Measurements from ENCODE around the gene RAPGEF2.
"Not testable (repeated sequence)": the region's sequence is repeated elsewhere in the genome, so short reads cannot be mapped to it uniquely, and the experiment has no call there.

The RAPGEF2 gene

GRCh38 chr4:159280442-159281172 lies 177.7 kb downstream of the RAPGEF2 start:
- DNase-seq (ENCODE audit: low spot score) = no peak

- no peak for DNase-seq (ENCODE audit: low spot score)
Measured at GRCh38 chr4:159281771-159282170, 178.9 kb downstream of the RAPGEF2 start.

GRCh38 chr4:159282329-159282728 lies 179.4 kb downstream of the RAPGEF2 start:
- no peak for DNase-seq (ENCODE audit: low spot score)

DNA sequence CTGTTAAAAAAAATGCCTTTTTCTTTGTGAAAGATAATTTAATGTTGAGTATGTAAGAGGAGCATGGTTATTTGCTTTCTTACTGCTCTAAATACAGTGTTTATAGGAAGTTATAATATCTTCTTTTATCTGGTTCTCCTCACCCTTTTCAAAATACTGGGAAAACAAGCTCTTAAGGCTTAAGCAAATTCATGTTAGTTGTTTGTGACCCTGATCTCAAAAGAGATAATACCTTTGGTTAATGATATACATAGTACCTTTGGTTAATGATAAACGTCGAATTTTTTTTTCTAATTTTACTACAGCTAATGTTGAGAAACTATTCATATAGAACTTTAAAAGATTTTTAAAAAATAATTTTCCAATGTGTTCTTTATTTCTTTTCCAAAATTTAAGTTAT lies 180.1 kb downstream of the RAPGEF2 start:
- DNase-seq (ENCODE audit: low spot score) = no peak

GRCh38 chr4:159283696-159284095 lies 180.8 kb downstream of the RAPGEF2 start:
- DNase-seq (ENCODE audit: low spot score) = peak; percentile 50

GRCh38 chr4:159284113-159284512 lies 181.2 kb downstream of the RAPGEF2 start:
- no peak for DNase-seq (ENCODE audit: low spot score)

DNA sequence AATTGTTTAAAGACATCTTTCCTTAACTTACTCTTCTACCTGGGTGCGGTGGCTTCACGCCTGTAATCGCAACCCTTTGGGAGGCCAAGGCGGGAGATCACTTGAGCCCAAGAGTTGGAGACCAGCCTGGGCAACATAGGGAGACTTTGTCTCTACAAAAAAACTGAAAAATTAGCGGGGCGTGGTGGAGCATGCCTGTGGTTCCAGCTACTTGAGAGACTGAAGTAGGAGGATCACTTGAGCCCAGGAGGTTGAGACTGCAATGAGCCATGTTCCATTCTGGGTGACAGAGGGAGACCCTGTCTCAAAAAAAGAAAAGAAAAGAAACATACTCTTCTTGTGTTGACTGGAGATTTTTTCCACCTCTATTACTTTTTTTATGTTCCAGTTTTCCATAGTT lies 181.9 kb downstream of the RAPGEF2 start:
- DNase-seq (ENCODE audit: low spot score) = no peak

GRCh38 chr4:159287767-159288166 lies 184.9 kb downstream of the RAPGEF2 start:
- no peak for DNase-seq (ENCODE audit: low spot score)

GRCh38 chr4:159289682-159290081 lies 186.8 kb downstream of the RAPGEF2 start:
- DNase-seq (ENCODE audit: low spot score) = no peak

DNA sequence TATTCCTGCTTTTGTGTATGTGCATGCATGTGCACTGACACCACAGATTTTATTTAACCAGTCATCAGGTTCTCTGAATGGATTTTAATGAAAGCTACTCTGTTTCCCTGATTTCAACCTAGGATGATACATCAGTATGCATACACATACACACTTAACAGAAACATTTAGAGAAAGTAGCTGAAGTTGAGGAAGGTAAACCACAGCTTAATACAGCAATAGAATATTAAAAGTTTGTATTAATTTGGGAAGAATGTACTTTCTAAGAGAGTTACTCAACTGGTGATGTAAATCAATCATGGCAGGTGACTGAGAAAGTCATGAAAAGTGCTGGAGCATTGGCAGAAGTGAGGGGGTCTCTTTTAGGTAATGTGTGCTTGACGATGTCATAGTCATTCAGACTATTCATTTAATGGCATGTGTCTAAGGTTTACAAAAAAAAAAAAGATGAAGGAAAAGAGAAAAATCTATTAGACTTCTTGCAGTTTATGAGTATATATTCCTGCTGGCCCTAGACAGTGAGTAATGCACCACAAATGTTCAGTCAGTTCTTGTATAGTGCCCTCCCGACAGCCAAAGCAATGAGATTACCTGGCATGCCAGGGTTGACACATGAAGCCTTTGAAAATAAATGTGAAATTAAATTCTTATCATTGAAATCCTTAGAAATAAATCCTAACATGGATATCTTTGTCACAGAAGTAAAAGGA lies 187.6 kb downstream of the RAPGEF2 start:
- DNase-seq (ENCODE audit: low spot score) = no peak

DNA sequence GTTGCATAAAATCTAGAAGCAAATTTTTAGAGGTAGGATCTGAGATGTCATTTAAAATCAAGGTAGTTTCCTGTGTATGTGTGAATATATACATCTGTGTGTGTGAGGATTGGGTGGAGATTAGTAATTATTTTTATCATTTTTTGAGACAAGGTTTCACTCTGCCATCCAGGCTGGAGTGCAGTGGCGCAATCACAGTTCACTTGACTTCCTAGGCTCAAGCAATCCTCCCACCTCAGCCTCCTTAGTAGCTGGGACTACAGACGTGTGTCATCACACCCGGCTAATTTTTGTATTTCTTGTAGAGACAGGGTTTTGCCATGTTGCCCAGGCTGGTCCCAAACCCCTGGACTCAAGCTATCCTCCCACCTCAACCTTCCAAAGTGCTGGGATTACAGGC lies 188.3 kb downstream of the RAPGEF2 start:
- no peak for DNase-seq (ENCODE audit: low spot score)

DNA sequence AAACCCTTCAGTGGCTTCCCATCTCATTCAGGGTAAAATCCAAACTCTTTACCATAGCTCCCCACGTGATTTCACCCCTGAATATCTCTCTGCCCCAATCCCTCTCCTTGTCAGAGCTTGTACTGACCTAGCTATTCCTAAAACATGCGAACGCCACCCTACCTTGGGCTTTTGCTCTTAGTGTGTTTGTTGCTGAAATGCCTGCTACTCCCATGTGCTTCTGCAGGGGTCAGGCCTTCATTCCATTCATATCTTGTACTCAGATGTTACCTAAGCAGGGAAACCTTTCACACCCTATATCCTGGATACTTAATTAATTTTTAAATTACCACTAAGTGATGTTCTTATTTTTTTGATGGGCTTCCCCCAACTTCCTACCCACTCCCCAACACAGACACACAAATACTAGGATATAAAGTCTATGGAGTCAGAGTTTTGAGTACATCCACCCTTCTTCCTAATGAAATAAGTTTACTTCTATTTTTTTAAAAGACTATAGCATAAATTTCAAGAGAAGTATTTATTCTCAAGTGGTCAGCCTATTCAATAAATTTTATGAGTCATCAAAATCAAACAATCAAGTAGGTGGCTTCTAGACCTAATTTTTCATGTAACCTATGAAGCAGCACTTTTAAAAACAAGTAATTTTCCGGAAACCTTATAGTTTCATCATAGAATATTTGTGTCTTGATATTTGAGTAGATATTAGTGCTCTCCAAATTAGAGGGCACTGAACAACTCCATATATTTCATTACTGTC lies 189.4 kb downstream of the RAPGEF2 start:
- no peak for DNase-seq (ENCODE audit: low spot score)

DNA sequence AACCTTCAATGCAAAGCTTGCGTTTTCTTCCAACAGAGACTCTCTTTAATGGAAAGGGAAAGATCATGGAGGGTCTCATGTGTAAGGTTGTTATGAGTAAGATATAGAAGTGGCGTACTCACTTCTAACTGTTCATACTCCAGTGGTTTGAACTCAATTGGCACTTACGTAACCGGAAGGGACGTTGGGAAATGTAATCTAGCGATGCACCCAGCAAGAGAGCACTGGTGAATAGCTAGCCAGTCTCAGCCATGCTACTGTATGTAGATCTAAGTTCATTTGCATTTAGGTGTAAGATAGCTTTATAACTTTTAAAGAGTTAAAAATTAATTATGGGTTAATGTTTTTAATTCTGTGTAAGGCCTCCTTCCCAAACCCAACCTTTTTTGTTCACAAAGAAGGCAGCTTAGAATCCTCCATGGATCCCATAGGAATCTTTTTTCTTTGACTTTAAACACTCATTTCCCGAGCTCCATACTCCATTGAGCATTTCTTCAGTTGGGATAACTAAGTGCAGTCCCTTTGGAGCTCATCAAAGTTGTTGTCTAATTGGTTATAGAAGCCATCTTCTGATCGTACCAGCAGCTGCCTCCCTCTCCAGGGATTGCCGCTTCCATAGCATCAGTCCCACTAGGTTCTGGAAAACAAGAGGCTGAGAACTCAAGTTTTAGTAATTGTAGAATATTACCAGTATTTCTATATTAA lies 191.1 kb downstream of the RAPGEF2 start:
- no peak for DNase-seq (ENCODE audit: low spot score)

- peak; percentile 51 for DNase-seq (ENCODE audit: low spot score)
Measured at GRCh38 chr4:159296061-159296460, 193.2 kb downstream of the RAPGEF2 start.

GRCh38 chr4:159297091-159297490 lies 194.2 kb downstream of the RAPGEF2 start:
- no peak for DNase-seq (ENCODE audit: low spot score)

GRCh38 chr4:159298502-159298901 lies 195.6 kb downstream of the RAPGEF2 start:
- peak; percentile 48 for DNase-seq (ENCODE audit: low spot score)

DNA sequence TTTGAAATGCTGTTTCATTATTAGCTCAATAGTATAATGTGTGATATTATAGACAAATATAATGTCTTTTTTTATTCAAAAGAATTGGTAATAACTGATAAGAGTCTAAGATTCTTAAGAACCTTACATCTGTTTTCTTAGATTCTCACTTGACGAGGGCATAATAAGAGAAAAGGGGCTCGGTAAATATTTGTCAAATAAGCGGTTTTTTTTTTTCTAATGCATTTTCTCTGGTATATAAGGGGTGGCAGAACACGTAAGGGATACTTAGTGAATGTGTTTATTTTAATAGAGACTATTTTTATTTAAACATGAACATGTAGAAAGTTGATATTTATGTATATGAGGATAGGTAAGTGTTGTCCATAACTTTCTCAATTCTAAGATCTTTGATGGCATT lies 200.6 kb downstream of the RAPGEF2 start:
- DNase-seq (ENCODE audit: low spot score) = no peak

DNA sequence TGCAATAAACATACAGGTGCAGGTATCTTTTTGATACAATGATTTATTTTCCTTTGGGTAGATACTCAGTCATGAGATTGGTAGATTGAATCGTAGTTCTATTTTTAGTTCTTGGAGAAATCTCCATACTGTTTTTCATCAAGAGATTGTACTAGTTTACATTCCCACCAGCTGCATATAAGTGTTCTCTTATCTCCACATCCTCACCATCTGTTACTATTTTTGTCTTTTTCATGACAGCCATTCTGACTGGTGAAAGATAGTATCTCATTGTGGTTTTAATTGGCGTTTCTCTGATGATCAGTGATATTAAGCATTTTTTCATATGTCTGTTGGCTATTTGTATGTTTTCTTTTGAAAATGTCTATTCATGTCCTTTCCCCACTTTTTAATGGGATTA lies 202.2 kb downstream of the RAPGEF2 start:
- no peak for DNase-seq (ENCODE audit: low spot score)

GRCh38 chr4:159307929-159308328 lies 205.1 kb downstream of the RAPGEF2 start:
- DNase-seq (ENCODE audit: low spot score) = no peak

DNA sequence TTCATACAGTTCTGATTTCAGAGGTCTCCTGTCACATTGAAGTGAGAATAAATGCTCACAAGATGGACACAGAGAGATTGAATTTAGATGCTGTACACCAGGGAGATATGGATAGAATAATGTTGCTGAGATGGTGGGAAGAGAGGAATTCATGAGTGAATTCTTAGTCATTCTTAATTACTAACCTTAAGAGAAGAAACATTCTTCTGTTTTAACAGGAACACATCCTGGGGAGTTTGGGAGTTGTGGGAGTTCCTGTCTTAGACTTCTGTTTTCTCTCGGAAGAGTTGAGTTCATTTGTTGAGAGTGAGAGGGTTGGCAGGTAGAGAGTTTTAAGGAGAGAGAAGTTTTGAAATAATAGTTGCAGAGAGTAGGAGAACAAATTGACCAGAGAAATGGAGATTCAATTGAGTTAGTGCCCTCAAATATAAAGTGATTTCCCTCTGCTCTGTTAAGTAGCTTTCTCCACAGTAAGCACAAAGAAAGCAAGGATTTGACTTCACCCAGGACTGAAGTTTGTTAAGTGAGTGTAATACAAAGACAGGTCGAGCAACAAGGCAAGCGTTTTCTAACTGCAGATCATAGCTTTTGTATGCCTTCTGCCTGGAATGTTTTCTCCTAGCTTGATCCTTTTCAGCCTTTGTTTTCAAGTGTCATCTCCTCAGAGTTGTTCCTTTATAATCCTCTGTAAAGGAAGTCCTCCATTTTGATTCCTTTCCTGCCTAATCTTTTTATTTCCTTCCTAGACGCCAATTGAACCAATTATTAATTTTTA lies 205.9 kb downstream of the RAPGEF2 start:
- no peak for DNase-seq (ENCODE audit: low spot score)

DNA sequence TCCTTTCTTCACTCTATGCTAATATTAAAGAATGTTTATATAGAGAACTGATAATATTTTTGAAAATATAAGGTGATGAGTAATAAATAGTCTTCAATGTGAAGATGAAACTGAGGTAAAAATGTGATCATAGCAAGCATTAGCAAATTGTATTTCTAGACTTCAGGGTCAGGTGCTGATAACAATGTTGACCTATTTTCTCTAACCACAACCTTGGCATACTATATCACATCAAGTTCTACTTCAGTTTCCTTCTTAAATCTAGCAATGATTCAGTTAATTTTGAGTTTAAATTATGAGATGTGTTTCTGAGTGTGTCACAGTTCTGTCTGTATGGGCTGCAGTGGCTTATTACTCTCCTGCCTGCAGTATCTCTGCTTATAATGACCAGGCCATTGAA lies 209.4 kb downstream of the RAPGEF2 start:
- no peak for DNase-seq (ENCODE audit: low spot score)

- DNase-seq (ENCODE audit: low spot score) = not testable (repeated sequence)
Measured at GRCh38 chr4:159315879-159316278, 213.0 kb downstream of the RAPGEF2 start.
